GM21526 (cell line): ENCODE measurements around the gene CYP19A1.

ENCODE experiments used
- ATAC-seq: cut with Tn5 transposase; IDR thresholded peaks from one replicate; pipeline ENCODE4 v1.9.1; 2021; ENCODE audit warnings: moderate library complexity; ENCODE audit not compliant: unreplicated experiment, low FRiP score

The CYP19A1 gene

GRCh38 chr15:51363383-51363782 is 25.0 kb upstream of the CYP19A1 start:
- no peak for ATAC-seq

GRCh38 chr15:51359981-51360380 is 21.6 kb upstream of the CYP19A1 start:
- no peak for ATAC-seq

- no peak for ATAC-seq
Measured at GRCh38 chr15:51356983-51357382, 18.6 kb upstream of the CYP19A1 start.

GRCh38 chr15:51356147-51356546 is 17.8 kb upstream of the CYP19A1 start:
- no peak for ATAC-seq

GRCh38 chr15:51355096-51355495 is 16.7 kb upstream of the CYP19A1 start:
- ATAC-seq: no peak

- no peak for ATAC-seq
Measured at GRCh38 chr15:51353976-51354375, 15.6 kb upstream of the CYP19A1 start.

GRCh38 chr15:51350723-51351122 is 12.3 kb upstream of the CYP19A1 start:
- ATAC-seq: no peak

GRCh38 chr15:51349156-51349844 is 10.9 kb upstream of the CYP19A1 start:
- no peak for ATAC-seq

- ATAC-seq: peak; percentile 89
Measured at GRCh38 chr15:51348688-51349087, 10.3 kb upstream of the CYP19A1 start.

GRCh38 chr15:51346136-51346535 is 7.7 kb upstream of the CYP19A1 start:
- ATAC-seq: no peak

- no peak for ATAC-seq
Measured at GRCh38 chr15:51343466-51343865, 5.1 kb upstream of the CYP19A1 start.

GRCh38 chr15:51342227-51342999 is 4.0 kb upstream of the CYP19A1 start:
- ATAC-seq: no peak

GRCh38 chr15:51341366-51342226 is 3.2 kb upstream of the CYP19A1 start, which contains the start of gene GLDN:
Gene GLDN (plus strand): TSS chr15:51341655. CDS start chr15:51341685, 30 bp downstream.
- ATAC-seq: no peak

- no peak for ATAC-seq
Measured at GRCh38 chr15:51335538-51336410, 2.6 kb downstream of the CYP19A1 start.

- no peak for ATAC-seq
Measured at GRCh38 chr15:51335087-51335486, 3.3 kb downstream of the CYP19A1 start.

GRCh38 chr15:51334011-51334451 is 4.4 kb downstream of the CYP19A1 start:
- no peak for ATAC-seq

GRCh38 chr15:51333571-51333970 is 4.8 kb downstream of the CYP19A1 start:
- ATAC-seq: no peak

- ATAC-seq: no peak
Measured at GRCh38 chr15:51332206-51333147, 5.9 kb downstream of the CYP19A1 start.

GRCh38 chr15:51331141-51331540 is 7.3 kb downstream of the CYP19A1 start:
- ATAC-seq: no peak
